Effector memory CD4-positive, alpha-beta T cell (primary cell): ENCODE results near the gene NT5M.

ENCODE experiments used
- DNase-seq, 3 donors: peaks; one replicate each; pipeline ENCODE4 v3.0.0-alpha.2; 2020
- H3K27ac ChIP-seq: 2 replicates; pipeline ENCODE4 v1.7.0; 2013; ENCODE audit warnings: mild to moderate bottlenecking, low read length, moderate library complexity; ENCODE audit not compliant: insufficient read depth, poor library complexity, severe bottlenecking
- H3K27me3 ChIP-seq: replicated peaks from 2 replicates; pipeline ENCODE4 v1.7.0; 2013; ENCODE audit warnings: mild to moderate bottlenecking, low read length; ENCODE audit not compliant: insufficient read depth, control insufficient read depth, poor library complexity, severe bottlenecking
- H3K36me3 ChIP-seq: 2 replicates; pipeline ENCODE4 v1.7.0; 2013; ENCODE audit warnings: mild to moderate bottlenecking, low read length, moderate library complexity; ENCODE audit not compliant: control insufficient read depth, insufficient read depth
- H3K4me1 ChIP-seq: 2 replicates; pipeline ENCODE4 v1.7.0; 2013; ENCODE audit warnings: low read length, mild to moderate bottlenecking; ENCODE audit not compliant: control insufficient read depth, insufficient read depth, poor library complexity, severe bottlenecking
- H3K4me3 ChIP-seq: 2 replicates; pipeline ENCODE4 v1.7.0; 2013; ENCODE audit warnings: low read length, low read depth, mild to moderate bottlenecking; ENCODE audit not compliant: insufficient read depth, poor library complexity, severe bottlenecking
- H3K9me3 ChIP-seq: 2 replicates; pipeline ENCODE4 v1.7.0; 2013; ENCODE audit warnings: mild to moderate bottlenecking, low read length, moderate library complexity; ENCODE audit not compliant: control insufficient read depth

The NT5M gene

GRCh38 chr17:17341452-17341851 lies 38.3 kb downstream of the NT5M start:
- H3K27ac ChIP-seq = no peak overlapping the region
- H3K27me3 ChIP-seq = no peaks in the 10 kb centered on the region
- H3K9me3 ChIP-seq = no peaks in the 10 kb centered on the region
- H3K4me1 ChIP-seq = no peaks in the 10 kb centered on the region
- no peak overlapping the region for H3K4me3 ChIP-seq
- H3K36me3 ChIP-seq = no peaks in the 10 kb centered on the region
- no peak for DNase-seq

GRCh38 chr17:17342242-17342945 lies 39.2 kb downstream of the NT5M start:
- H3K27me3 ChIP-seq = no peaks in the 10 kb centered on the region
- H3K4me3 ChIP-seq = no peak overlapping the region
- H3K9me3 ChIP-seq = no peaks in the 10 kb centered on the region
- no peaks in the 10 kb centered on the region for H3K36me3 ChIP-seq
- H3K4me1 ChIP-seq = no peaks in the 10 kb centered on the region
- DNase-seq = no peak
- H3K27ac ChIP-seq = no peak overlapping the region

GRCh38 chr17:17343160-17343735 lies 40.1 kb downstream of the NT5M start:
- H3K36me3 ChIP-seq = no peaks in the 10 kb centered on the region
- no peak overlapping the region for H3K4me3 ChIP-seq
- no peak overlapping the region for H3K27ac ChIP-seq
- H3K9me3 ChIP-seq = no peaks in the 10 kb centered on the region
- H3K27me3 ChIP-seq = no peaks in the 10 kb centered on the region
- DNase-seq = no peak
- H3K4me1 ChIP-seq = no peaks in the 10 kb centered on the region

GRCh38 chr17:17343896-17344506 lies 40.8 kb downstream of the NT5M start:
- Histone ChIP-seq H3K9me3 (no peaks in the 10 kb centered on the region), H3K4me3 (no peak overlapping the region), H3K4me1 (no peaks in the 10 kb centered on the region), H3K27me3 (no peaks in the 10 kb centered on the region), H3K36me3 (no peaks in the 10 kb centered on the region), H3K27ac (no peak overlapping the region)
- DNase-seq = no peak

- no peak for DNase-seq
- H3K4me1 ChIP-seq = no peaks in the 10 kb centered on the region
- no peak overlapping the region for H3K27ac ChIP-seq
- H3K4me3 ChIP-seq = no peak overlapping the region
- no peaks in the 10 kb centered on the region for H3K36me3 ChIP-seq
- H3K27me3 ChIP-seq = no peaks in the 10 kb centered on the region
- no peaks in the 10 kb centered on the region for H3K9me3 ChIP-seq
These were observed 41.5 kb downstream of the NT5M start for GRCh38 chr17:17344507-17345293.

- no peaks in the 10 kb centered on the region for H3K4me1 ChIP-seq
- no peak for DNase-seq
- no peaks in the 10 kb centered on the region for H3K27me3 ChIP-seq
- no peaks in the 10 kb centered on the region for H3K36me3 ChIP-seq
- H3K27ac ChIP-seq = no peak overlapping the region
- H3K4me3 ChIP-seq = no peak overlapping the region
- H3K9me3 ChIP-seq = no peaks in the 10 kb centered on the region
These were observed 42.1 kb downstream of the NT5M start for GRCh38 chr17:17345294-17345597.

- DNase-seq = no peak
- Histone ChIP-seq H3K27ac (no peak overlapping the region), H3K27me3 (no peaks in the 10 kb centered on the region), H3K9me3 (no peaks in the 10 kb centered on the region), H3K4me3 (no peak overlapping the region), H3K4me1 (no peaks in the 10 kb centered on the region), H3K36me3 (no peaks in the 10 kb centered on the region)
These were observed 42.7 kb downstream of the NT5M start for GRCh38 chr17:17345686-17346427.

GRCh38 chr17:17346428-17347233 lies 43.5 kb downstream of the NT5M start:
- no peak for DNase-seq
- no peaks in the 10 kb centered on the region for H3K27me3 ChIP-seq
- H3K27ac ChIP-seq = no peak overlapping the region
- H3K9me3 ChIP-seq = no peaks in the 10 kb centered on the region
- H3K36me3 ChIP-seq = no peaks in the 10 kb centered on the region
- H3K4me1 ChIP-seq = no peaks in the 10 kb centered on the region
- H3K4me3 ChIP-seq = no peak overlapping the region

GRCh38 chr17:17347234-17347955 lies 44.2 kb downstream of the NT5M start:
- H3K36me3 ChIP-seq = no peaks in the 10 kb centered on the region
- H3K4me3 ChIP-seq = no peak overlapping the region
- no peaks in the 10 kb centered on the region for H3K9me3 ChIP-seq
- DNase-seq = no peak
- no peaks in the 10 kb centered on the region for H3K27me3 ChIP-seq
- H3K4me1 ChIP-seq = no peaks in the 10 kb centered on the region
- H3K27ac ChIP-seq = no peak overlapping the region
